AG08395 (cell line): ENCODE measurements around the gene TMEM178B.
"Not testable (repeated sequence)": the region's sequence is repeated elsewhere in the genome, so short reads cannot be mapped to it uniquely, and the experiment has no call there.

Experiments
- DNase-seq: peaks from one replicate; pipeline ENCODE4 v3.0.0; 2012; ENCODE audit warnings: mixed read lengths, low spot score

TMEM178B gene

GRCh38 chr7:141387521-141388217 is 313.8 kb downstream of the TMEM178B start:
- no peak for DNase-seq

- DNase-seq: no peak
Observed at GRCh38 chr7:141389140-141389796, 315.4 kb downstream of the TMEM178B start.

DNA sequence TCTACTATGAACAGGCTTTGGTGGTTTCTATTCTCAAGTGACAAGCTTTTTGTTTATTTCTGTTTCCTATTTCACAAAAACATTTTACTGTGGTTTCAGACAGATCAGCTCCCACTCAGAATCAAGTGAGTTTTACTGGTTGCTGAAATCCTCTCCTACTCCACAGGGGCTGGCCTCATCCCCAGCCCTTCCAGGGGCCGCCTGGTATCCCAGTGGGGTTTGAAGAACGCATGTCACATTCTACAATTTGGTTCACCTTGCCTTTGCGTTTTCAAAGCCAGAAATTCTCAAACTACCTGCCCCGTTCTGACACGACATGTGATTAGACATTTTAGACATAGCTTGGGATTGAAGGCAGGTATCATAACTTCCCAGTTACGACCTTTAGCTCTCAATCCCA is 316.5 kb downstream of the TMEM178B start:
- DNase-seq: no peak

DNA sequence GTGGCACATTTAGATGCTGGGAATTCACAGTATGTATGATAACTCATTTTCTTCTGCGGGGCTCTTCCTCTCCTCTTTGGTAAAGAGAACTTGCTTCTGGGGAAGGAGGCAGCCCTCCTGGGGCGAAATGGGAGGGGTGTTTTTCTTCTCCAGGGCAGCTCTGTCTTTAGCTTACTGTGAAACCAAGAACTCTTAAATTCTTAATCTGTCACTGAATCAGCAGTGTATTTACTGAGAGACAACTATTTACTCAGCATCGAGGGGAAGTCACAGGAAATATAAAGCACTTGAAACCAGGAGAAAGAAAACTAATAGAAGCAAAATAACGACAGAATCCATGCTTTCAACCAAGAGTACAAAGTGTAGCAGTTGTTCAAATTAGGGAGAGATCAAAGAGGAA is 319.2 kb downstream of the TMEM178B start:
- no peak for DNase-seq

DNA sequence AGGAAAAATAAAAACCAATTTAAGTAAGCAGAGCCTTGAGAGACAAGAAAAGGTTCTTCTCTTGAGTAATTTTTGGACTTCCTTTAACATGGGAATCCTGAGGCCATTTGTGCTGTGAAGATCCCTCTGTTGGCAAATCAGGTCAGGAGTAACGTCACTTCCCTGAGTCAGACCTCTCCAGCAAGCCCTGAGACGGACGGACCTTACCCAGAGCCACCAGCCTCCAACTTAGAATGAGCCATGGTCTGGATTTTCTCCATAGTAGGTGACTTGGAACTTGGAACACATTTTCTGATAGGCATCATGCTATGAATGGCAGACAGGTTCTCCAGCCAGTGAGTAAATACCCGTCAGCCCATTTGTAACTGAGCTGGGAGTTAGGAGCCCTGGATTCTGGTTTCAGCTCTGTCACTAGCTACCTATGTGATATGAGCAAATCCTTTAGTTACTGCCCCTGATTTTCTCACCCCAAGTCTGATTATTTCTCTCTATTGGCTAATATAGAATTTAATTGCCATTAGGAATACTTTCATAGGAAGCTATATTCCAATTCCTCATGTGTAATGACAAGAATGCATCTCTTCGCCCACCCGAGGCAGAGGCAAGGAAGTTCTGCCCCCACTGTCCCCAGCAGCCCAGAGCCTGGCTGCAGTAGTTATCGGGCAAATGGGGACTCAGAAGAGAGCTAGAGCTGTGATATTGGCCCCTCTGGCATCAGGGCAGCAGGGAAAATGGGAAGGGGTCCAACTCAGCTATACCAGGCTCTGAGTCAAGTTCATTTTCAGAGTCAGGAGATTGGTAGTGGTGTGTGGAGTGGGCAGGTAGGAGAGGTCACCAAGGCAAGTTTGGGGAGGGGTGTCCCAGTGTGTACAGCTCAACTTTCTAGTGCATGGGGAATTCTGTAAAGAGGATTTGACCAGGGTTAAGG is 323.6 kb downstream of the TMEM178B start:
- DNase-seq: no peak

DNA sequence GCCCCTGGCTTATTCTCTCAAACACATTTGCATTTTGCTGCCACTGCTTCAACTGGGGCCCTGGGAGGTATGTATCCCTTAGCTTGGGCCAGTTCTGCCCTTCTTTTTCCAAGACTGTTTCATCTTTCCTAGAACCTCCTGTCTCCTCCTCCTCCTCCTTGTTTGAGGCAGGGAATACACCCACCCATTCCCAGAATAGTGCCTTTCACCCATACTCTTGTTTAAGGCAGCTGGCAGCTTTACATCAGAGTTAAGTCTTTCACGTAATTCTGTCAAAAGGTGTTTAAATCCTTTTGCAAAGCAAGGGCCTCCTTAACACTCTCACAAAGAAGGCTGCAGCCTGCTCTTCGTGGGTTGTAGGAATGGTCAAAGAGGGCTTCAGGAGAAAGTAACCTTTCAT is 326.5 kb downstream of the TMEM178B start:
- no peak for DNase-seq

DNA sequence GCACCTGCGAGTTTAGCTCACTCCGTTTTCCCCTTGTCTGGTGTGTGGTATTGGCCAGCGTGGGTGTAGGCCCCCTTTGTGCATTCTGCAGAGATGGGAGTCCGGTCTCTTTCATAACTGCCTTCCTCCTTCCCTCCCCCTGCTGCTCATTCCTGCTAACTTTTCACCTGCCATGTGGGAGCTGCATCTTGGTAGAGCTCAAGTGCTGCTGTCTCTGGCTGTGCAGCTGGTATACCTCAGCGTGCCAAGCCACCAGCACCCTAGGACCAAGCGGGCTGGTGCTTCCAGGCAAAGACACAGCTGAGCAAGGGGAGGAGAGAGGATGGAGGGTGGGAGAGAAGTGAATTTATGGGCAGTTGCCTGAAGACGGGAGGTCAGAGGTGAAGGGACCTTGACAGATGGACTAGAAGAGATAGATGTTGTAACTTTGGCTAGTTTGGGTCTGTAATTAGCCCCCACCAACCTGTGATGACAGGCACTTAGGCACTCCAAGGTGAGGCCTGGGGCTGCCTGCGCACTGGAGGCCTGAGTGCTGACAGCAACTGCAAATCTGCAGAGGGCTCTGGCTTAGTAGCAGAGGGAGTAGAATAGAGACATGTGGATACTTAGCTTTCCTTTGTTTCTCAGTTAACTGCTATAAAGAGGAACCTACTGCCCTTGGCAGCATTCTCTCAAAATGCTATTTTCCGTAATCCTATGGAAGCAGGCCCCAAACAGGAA is 328.6 kb downstream of the TMEM178B start:
- no peak for DNase-seq

DNA sequence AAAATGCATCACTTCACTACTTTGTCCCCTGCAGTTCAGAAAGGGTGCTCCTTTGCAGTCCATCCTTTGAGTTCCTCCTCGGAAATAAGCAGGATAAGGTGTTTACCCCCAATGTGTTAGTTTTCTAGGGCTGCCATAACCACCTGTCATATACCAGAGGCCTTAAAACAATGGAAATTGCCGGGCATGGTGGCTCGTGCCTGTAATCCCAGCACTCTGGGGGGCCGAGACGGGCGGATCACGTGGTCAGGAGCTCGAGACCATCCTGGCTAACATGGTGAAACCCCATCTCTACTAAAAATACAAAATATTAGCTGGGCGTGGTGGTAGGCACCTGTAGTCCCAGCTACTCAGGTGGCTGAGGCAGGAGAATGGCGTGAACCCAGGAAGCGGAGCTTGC is 330.0 kb downstream of the TMEM178B start:
- not testable (repeated sequence) for DNase-seq

GRCh38 chr7:141406347-141406746 is 332.5 kb downstream of the TMEM178B start:
- DNase-seq: no peak

- no peak for DNase-seq
Observed at GRCh38 chr7:141407893-141408292, 334.0 kb downstream of the TMEM178B start.

GRCh38 chr7:141408440-141408839 is 334.6 kb downstream of the TMEM178B start:
- DNase-seq: no peak

DNA sequence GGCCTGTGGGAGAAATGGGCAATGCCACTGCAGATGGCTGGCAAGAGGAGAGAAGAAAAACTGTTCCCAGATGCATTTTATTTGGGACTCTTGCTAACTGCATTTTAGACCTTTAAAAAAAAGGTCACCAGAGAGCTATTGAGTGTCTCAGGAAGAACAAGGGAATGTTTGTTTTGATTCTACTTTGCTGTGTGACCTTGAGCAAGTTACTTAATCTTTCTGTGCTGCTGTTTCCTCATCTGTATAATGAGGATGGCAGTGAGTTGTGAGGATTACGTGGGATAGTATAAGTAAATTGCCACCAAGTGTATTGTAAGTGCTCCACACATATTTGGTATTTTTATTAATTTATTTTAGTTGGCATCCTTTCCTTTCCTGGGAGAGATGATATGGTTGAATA is 335.4 kb downstream of the TMEM178B start:
- DNase-seq: no peak

- DNase-seq: no peak
Observed at GRCh38 chr7:141409801-141410329, 336.0 kb downstream of the TMEM178B start.

- DNase-seq: no peak
Observed at GRCh38 chr7:141410353-141411000, 336.6 kb downstream of the TMEM178B start.

GRCh38 chr7:141411133-141411532 is 337.3 kb downstream of the TMEM178B start:
- no peak for DNase-seq

DNA sequence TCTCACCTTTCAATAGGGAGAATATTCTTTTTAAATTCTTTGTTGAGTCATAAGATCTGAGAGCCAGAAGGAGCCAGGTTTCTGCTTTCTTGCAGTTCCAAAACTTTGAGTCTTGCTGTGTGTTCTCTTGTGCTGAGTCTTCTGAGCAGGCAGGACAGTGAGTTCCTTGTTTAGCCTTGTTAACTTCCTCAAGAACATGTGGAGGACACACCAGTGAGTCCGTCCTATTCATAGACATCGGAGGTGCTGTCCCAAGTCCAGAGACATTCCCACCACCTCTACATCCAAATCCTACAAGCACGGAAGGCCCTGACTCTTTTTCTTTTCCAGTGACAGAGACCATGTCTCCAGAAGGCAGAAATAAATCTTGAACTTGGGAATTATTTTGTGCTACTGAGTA is 342.1 kb downstream of the TMEM178B start:
- no peak for DNase-seq

- no peak for DNase-seq
Observed at GRCh38 chr7:141416650-141417270, 342.9 kb downstream of the TMEM178B start.

DNA sequence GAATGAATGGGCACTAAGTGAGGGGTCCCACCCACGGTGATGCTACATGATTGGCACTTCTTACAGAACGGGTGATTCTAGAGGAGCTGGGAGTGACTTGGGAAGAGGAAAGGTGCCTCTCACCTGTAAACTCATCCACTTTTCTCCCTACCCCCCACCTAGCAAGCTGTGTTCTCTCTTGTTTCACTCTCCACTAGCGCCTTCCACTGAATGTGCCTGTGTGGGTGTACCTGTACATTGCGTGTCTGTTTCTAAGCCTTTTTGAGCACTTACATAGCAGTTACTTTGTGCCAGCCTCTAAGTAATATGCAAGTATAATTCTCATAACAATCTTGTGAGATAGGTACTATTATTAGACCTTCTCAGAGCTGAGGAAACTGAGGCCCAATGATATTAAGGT is 343.6 kb downstream of the TMEM178B start:
- DNase-seq: no peak

GRCh38 chr7:141418066-141418465 is 344.2 kb downstream of the TMEM178B start:
- no peak for DNase-seq

GRCh38 chr7:141421306-141421705 is 347.4 kb downstream of the TMEM178B start:
- DNase-seq: no peak

DNA sequence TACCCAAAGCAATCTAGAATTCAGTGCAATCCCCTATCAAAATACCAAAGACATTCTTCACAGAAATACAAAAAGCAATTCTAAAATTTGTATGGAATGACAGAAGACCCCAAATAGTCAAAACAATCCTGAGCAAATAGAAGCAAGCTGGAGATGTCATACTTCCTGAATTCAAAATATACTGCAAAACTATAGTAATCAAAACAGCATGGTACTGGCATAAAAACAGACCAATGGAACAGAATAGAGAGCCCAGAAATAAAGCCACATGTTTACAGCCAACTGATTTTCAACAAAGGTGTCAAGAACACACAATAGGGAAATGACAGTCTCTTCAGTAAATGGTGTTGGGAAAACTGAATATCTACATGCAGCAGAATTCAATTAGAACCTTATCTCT is 353.3 kb downstream of the TMEM178B start:
- DNase-seq: no peak
